Inferior parietal cortex (tissue), 1 donor: Measurements from ENCODE around the gene CFAP100.

Source experiments
- DNase-seq: peaks from one replicate; pipeline ENCODE4 v3.0.0-alpha.2; 2016; ENCODE audit errors: extremely low spot score

CFAP100 gene

DNA sequence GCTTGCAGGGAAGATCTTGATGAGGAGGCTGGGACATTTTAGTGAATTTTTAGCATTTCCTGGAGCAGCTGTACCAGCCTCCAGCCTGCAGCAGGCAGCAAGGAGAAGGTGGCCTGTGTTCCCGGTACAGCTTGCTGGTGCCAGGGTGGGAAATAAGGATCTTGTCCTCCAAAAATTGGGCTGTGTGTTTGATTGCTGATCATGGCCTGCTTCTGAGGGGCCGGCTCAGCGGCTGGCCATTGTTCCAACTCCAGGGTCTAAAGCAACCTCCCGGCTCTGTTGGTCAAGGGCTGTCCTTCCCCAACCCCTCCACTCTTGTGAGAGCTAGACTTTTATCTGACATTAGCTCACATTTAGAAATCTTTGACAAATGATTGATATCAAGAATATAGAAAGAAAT, 5.0 kb downstream of the CFAP100 start:
- DNase-seq = no peak

DNA sequence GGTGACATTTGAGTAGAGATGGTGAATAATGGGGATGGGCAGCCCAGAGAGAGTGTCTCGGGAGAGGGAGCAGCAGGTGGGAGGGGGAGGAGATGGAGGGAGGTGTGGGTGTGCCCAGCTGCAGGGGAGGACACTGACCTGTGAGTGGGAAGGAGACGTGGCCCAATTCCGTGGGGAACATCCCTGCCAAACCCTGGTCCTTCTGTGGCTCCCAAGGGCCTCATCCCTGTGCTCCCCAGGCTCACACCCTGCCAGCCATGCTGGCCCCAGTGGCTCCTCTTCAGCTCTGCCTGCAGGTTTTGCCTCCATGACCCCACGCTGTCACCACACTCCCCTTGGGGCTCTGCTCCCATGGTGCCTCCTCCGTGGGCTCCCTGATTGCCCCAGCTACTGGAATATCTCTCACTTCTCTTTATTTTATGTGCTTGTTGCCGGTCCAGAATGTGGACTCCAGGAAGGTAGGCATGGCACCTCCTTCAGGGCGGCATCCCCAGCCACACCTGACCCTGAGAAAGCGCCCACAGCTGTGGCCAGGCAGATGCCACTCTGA, 7.0 kb downstream of the CFAP100 start:
- DNase-seq = no peak

DNA sequence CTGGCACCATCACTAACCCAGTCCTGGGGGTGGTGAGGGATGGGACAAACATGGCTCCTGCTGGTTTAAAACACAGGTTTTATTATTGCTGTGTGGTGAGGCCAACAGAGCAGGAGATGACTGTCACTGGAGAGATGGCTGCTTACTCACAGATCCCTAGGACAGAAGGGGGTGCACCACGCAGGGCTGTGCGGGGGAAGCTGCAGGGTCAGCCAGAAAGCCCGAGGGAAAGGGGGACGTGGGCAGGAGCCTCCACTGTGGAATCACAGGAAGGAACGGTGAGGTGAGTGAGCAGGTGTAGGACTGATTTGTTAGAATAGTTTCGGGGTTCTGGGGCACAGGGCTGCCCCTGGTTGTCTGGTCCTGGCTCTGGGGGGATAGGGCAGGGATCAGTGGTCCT, 7.5 kb downstream of the CFAP100 start:
- no peak for DNase-seq

DNA sequence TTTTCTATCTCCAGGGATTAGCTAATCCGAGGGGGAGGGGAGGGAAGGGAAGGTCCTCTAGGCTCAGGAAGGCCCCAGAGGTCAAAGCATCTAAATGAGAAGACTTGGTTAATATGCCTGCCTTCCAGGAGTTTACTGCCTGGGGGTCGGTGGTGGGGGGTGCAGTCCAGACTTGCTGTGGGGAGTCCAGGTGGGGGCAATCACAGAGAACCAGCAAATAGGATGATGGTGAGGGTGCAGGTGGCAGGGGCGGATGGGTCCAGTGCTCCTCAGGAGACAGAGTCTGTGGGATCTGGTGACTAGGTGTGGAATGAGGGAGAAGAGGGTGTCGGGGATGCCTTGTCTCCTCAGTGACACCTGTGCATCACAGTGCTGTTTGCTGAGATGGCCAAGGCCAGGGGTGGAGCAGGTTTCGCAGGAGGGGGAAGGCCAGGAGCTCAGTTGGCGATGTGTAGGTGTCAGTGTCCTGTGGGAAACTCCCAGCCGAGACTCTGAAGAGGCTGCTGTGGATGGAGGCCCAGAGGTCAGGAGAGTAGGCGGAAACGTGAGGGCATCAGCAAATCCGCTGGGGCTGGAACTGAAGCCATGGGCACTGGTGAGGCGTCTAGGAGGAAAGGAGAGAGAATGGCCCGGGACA, 8.1 kb downstream of the CFAP100 start:
- no peak for DNase-seq

DNA sequence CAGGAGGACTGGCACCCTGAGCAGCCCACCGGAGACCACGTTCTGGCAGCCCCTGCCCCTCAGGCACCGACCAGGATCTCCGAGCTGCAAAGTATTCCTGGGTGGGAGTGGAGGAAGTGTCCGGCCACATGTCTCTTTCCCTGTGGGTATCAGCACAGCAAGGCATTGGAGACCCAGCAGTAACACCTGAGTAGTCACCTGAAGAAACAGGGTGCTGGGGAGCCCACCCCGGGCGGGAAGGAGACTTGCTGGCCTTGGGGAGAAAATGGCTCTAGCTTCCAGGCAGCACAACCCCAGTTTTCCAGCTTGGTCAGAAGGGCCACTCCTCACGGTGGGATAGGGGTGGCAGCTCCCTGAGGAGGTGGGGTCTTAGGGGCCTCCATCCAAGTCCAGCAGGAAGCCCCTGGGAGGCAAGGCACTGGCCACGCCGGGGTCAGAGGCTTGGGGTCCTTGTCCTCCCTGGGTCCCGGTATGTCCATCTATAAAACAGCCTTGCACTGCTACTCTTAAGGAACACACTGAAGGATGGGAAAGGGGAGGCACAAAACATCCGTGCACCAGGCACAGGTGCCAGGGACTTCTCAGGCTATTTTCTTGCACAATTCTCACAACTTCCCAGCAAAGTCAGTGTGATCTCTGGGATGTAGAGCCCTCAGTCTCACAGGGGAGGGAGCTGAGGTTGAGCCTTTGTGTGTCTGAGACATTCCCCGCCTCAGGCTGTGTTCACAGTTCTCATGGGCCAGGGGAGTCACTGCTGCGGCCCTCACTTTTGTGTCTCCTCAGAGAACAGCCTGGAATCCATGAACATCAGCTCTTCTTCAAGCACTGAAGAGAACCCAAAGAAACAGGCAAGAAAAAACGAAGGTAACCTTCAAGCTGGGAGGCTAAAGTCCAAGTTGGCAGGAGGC, 11.9 kb downstream of the CFAP100 start:
- DNase-seq = no peak

DNA sequence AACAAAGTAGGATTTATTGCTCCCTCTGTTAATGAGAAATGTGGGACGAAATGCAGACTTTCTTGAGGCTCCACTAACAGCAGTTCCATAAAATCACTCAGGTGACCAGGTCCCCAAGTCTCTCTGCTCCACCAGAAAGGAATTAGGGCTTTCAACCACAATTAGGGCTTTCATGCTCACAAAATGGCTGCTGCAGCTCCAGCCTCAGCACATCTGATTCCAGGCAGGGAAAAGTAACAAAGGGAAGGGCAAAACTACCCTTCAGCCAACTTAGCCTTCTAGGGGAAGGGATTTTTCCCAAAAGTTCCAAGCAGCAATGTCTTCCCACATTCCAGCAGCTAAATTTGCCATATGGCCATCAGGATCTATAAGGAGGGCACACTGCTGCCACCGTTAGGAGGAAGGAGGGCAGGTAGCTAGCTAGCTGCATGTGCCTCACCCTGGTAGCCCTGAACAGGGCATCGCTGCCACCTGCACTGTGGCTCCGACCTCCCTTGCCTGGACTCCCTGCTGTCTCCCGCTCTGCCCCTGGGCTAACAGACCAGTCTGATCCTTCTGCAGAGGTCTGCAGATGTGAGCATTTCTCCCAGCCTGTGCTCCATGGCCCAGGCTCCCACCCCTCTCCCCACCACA, 12.8 kb downstream of the CFAP100 start:
- DNase-seq = no peak

DNA sequence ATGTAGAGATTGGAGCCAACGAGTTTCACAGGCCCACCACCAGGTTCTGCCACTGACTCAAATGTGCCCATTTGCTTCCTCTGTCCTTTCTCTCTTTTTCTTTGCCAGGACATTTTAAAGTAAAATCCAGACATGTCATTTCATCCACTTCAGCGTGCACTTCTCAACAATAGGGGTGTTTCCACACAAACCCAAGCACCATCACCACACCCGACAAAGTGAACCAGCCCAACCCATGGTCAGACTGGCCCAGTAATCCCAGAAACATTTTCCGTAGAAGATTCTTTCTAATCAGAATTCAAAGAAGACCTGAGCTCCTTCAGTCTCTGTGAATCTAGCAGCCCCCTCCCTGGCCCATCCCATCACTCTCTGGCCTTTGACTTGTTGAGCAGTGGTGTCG, 13.4 kb downstream of the CFAP100 start:
- no peak for DNase-seq

DNA sequence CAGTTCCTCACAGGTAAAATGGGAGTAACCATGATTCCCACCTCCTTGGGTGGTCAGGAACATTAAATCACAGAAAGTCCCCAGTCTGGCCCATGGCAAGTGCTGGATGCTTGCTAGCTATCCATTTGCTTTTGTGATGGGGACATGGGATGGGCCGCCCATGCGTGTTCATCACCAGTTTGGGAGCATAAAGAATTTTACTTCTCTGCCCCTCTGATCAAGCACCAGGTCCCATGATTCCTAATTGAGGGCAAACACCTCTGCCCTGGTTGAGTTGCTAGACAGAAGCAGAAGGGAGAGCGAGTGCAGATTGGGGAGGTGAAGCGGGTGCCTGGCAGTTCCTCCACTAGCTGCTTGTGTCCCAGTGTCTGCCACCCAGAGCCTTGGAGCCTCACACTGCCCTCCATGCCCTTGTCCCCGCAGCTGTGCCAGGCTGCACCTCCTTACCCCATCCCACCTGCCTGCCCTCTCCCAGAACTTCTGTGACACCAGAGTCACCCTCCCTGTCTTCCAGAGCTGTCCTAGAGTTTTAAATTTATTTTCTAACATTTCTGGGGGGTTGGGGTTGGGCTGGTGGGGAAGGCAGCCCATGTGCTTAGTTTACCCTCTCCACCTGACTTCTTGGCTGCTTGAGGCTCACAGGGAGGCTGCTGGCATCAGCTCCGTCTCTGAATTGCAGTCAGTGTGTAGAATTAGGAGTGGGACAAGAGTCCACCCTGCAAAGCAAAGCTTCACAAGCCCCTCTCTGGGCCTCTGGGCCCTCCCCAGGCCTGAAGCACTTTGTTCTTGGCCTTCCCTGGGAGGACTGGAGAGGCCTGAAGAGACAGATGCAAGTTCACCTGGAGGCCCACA, 18.4 kb downstream of the CFAP100 start:
- no peak for DNase-seq

DNA sequence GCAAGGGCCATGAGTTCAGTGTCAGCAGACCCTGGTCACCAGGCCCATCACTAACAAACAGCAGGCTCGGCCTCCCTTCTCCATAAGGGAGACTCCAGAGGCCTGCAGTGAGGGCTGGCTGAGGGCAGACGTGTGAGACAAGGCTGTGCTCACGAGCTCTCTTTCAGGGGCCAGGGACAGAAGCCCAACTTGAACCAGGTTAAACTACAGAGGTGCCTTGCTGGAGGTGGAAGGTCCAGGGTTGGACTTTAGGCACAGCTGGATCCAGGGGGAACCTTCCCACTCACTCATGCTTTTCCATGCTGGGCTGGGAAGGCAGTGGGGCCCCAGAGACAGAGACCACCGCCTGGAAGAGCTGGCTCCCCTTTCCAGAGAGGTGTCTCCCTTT, 19.0 kb downstream of the CFAP100 start:
- no peak for DNase-seq

DNA sequence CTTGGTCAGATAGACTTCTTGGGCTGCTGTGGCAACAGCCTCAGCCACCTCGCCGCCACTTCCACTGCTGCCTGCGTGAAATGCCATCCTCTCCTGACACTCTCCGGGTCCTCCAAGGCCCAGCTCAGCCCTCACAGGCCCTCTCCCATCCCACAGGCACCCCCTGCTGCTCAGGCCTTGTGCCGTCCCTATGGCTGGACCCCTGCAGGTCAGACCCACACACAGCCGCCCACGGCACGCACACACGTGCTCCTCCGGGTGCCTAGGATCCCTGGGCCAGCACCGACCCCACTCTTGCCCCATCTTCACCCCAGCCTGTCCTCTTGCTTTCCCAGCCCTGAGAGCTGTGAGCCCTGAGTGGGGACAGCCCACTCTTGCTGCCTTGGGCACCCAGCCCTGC, 19.7 kb downstream of the CFAP100 start:
- DNase-seq = no peak

DNA sequence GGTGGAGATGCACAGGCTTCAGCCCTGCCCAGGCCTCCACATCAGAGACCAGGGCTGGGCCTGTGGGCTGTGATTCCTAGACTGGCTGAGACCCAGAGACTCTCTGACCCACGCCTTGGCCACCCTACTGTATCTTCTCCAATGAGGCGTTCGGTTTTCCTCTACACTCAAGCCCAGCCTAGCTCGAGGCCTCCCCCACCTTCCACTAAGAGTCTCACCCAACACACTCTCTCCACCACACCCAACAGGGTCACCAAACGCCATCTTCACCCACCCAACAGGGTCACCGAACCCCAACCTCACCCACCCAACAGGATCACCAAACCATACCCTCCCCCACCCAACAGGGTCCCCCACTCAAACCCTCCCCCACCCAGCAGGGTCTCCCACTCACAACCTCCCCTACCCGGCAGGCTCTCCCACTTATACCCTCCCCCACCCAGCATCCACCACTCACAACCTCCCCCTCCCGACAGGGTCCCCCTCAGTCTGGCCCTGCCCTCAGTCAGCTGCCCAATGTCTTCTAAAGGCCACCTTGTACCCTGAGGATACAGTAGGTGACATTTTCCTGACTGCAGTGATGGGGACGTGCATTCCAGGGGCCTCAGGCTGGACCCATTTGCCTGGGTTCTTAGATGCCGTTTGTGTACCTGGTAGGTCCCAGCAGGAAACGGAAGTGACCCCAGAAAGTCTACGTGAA, 20.4 kb downstream of the CFAP100 start:
- DNase-seq = no peak

DNA sequence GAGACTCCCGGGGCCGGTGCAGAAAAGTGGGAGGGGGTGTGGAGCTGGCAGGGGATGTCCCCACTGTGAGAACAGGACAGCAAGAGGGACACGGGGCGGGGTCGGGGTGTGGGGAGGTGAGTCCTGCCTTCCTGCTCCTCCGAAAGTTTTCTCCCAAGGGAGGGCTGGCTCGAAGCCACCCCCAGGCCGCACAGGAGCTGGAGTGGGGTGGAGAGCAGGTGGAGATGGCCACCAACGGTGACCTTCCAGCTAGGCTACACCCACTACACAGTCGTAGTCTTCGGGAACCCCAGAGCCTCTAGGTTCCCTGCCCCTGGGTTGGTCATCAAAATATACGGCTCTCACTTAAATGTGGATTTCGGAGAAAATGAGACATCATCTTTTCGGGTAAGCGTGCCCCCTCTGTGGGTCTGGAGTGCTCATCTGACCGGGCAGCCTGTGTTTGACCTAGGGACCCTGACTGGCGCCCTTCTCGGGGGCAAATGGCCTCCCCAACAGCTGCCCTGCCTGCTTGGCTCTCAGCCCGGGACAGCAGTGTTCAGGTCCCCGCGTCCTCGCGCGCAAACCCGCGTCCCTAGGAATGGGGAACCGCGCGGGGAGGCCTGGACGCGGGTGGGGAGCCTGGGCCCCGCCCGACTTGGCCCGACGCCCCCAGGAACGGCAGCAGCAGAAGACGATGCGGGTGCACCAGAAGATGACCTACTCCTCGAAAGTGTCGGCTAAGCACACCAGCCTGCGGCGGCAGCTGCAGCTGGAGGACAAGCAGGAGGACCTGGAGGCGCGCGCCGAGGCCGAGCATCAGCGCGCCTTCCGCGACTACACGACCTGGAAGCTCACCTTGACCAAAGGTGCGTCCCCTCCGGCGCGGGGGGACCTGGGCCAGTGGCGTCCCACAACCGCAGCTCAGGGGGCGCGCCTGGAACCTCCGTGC, 21.2 kb downstream of the CFAP100 start:
- no peak for DNase-seq

DNA sequence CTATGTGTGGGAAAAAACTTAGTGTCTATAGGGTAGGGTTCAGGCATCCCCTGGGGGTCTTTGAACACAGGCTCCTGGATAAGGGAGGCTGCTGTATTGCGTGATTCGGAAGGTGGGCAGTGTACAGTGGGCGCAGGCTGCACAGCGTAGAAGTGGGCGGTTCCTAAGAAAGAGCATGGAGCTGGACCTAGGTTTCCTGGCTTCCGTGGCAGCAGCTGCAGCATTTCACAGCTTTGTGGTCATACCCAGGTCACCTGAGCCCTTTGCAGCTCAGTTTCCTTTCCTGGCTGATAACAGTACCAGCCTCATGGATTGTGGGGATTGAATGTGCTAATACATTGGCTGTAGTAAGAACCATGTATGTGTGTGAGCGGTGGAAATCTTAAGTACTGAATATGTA, 22.2 kb downstream of the CFAP100 start:
- no peak for DNase-seq

DNA sequence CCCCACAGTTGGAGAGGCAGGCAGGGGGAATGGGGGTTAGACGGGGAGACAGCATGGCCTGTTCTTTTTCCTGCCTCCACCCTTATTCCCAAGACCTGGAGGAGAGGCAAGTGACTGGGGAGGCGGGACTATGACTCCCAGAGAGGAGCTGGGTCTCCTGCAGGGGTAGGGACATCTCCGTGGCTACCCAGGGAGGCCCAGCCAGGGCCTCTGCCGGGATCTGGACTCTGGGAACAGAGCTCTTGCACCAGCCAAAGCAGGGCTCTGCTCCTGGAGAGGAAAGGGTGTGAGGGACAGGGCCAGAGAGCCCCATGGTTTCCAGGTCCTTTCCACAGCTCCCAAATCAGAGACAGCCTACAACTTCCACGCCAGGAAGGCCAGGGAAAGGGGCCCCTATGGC, 22.8 kb downstream of the CFAP100 start:
- DNase-seq = no peak

DNA sequence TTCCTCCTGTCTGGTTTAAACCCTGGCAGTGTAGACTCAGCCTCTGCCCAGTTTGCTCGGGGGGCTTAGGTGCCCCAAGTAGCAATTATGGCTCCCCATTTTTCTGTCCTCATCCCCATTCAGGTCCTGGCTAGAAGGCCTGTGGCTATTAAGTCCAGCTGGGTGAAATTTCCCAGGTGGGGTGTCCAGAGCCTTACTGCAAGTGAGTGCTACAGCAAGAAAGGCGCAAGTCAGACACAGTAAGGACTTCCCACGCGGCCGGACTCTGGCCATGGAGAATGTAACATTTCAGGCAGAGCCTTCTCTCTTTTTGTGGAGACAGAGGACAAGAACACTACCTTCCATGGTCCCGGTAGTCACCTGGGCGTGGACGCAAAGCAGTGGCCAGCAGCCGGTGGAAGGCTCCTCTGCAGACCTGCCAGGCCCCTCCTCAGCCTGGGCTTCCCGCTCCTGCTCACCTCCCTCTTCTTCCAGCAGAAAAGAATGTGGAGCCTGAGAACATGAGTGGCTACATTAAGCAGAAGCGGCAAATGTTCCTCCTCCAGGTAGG, 23.3 kb downstream of the CFAP100 start:
- DNase-seq = no peak

DNA sequence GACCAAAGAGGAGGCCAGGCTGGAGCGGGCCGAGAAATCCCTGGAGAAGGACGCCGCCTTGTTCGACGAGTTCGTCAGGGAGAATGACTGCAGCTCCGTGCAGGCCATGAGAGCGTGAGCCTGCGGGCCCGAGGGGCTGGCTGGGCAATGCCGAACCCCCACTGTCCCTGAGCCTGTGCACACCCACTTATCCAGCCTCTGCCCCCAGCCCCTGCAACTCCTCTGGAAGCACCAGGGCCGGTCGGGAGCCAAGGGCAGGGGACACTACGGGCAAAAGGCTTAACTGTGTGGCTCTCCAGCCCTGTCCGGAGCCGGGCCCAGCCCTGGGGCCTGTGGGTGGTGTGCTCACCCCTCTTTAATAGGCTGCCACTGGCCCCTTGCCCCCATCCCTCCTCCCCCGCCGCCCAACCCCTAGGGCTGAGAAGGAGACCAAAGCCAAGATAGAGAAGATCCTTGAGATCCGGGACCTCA, 24.0 kb downstream of the CFAP100 start:
- DNase-seq = no peak

DNA sequence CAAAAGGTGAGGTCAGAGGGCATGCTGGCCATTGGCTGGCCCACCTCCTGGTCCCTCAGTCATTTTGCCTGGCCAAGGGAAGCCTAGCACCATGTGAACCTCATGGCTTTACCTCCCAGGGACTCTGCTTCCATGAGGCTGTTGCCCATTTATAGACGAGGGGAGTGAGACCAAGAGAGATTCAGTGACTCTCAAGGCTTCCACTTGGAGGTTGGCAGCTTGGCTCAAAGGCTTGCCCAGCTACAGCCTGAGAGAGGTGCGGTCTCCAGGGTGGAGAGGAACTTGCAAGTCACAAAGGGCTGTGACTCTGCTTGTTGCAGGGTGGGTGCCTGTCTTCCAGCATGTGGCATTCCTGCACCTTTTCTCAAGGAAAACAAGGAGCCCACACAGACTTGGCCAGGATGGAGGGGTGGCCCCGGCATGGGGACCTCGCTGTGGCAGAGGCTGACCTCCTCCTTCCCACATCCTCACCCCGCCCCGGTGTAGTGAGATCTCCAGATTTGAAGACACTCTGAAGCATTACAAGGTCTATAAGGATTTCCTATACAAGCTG, 24.5 kb downstream of the CFAP100 start:
- DNase-seq = no peak

DNA sequence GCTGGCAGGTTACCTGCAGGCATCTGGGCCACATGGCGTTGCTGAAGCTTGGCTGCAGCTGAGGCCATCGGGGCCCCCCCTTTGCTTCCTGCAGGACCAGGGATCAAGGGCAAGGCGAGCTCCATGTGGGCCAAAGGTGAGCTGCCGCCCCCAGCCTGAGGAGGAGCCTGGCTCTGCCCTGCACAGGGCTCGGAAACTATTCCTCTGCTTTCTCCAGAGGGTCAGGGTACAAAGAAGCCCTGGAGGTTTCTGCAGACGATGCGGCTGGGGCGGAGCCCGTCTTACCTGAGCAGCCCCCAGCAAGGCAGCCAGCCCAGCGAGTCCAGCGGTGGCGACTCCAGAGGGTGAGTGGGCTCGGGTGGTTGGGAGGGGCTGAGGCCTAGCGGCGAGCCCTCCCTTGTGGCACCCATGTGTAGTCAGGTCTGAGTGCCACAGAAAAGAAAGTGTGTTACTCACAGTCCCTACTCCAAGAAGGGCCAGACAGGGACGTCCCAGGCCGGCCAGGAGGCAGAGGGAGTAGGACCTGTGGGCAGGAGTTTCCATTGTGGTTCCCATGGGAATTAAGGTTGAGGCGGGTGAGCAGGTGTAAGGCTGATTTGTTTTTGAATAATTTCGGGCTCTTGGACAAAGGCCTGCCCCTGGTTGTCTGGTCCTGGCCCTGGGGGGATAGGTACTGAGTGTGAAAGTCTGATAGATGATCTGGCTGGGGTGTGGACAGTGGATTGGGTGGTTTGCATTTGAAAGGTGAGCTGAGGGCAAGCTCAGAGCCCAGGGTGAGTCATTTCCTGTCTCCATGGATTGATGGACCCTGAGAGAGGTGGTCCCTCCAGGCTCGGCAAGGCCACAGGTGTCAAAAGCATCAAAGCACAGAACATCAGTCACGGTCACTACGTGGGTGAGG, 25.4 kb downstream of the CFAP100 start:
- DNase-seq = no peak
